GM18519 (cell line): ENCODE results near the gene DIAPH3.

Source experiments
- ATAC-seq: cut with Tn5 transposase; IDR thresholded peaks from one replicate; pipeline ENCODE4 v1.9.1; 2021; ENCODE audit warnings: mild to moderate bottlenecking, moderate library complexity; ENCODE audit not compliant: unreplicated experiment, low FRiP score

DIAPH3 gene

DNA sequence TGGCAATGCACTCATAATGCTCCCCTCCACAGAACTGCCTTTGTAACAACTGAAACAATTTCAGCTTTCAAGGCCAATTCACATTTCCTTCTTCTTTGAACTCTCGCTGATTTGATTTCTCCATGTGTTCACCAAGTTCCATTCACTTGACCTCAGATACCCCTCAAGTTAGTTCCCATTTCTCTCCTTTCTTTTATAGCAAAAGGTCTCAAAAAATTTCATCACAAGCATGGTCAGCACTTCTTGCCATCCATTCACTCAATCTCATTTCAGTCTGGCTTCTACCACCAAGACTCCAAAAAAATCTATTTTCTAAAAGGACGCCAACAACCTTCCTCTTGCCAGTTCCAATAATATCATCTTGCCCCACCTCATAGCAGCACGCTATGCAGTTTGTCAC, 135.7 kb downstream of the DIAPH3 start:
- no peak for ATAC-seq

DNA sequence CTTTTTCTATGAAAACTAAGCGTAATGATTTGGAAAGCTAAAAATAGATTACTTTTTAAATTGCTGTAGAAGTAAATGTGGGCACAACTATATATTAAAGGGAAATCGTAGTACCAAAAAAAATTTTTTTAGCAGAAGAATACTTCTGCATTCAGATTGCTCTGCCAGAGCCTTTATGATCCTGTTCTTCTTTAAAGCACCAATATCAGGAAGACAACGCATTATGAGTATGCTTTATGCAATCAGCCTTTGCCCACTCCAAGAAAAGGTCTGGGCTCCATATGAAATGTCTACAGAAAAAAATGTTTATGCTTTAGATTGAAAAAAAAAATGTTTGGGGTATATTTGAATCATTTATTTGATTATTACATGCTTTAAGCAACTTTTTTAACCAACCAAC, 137.4 kb downstream of the DIAPH3 start:
- no peak for ATAC-seq

DNA sequence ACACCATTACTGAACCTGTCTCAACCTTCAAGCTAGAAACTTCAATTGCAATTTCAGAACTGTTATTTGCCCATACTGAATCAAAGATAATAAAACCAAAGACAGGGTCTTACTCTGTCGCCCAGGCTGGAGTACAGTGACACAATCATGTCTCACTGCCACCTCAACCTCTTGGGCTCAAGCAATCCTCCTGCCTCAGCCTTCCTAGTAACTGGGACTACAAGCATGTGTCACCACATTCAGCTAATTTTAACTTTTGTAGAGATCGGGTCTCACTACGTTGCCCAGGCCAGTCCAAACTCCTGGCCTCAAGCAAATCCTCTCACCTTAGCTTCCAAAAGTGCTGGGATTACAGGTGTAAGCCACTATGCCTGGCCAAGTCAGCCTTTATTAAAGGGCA, 143.4 kb downstream of the DIAPH3 start:
- no peak for ATAC-seq

- peak; percentile 85 for ATAC-seq
Measured at GRCh38 chr13:60019119-60019993, 144.4 kb downstream of the DIAPH3 start.

DNA sequence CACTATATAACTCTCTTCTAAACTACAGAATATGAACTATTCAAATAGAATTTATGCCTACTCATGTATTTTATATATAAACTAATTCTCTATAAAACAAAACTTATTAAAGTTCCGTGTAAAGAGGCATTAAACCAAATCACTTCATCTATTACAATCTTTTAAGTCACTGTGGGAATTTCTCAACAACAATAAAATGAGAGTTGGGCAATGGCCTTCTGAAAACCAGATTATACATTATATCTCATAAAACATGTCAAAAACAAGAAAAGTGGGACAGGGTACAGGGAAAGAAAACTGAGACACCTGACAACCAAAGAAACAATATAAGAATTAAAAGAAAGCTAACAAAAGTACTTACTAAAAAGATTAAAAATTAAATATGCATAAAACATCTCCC, 145.2 kb downstream of the DIAPH3 start:
- no peak for ATAC-seq

GRCh38 chr13:60016229-60016628, 147.5 kb downstream of the DIAPH3 start:
- ATAC-seq = no peak

DNA sequence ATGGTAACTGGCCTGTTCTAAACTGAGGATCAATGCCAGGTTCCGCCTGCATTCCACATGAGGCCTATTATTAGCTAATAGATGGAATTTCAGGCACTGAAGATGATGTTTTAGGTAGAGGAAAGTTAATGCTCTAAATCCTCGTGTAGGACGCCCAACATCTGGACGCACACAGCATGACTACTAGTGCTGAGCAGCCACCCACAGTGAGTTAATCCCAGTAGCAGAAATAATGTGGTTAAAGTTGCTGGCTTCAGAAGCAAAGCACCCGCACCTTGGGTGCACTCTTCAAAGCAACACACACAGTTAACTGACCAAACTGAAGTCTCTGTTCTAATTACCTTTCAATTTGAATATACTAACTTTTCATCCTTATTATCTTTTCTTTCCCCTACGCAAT, 150.6 kb downstream of the DIAPH3 start:
- ATAC-seq = no peak

GRCh38 chr13:60012488-60012887, 151.2 kb downstream of the DIAPH3 start:
- no peak for ATAC-seq

- no peak for ATAC-seq
Measured at GRCh38 chr13:60009300-60010253, 154.2 kb downstream of the DIAPH3 start.

GRCh38 chr13:60001889-60002288, 161.8 kb downstream of the DIAPH3 start:
- ATAC-seq = no peak

- no peak for ATAC-seq
Measured at GRCh38 chr13:60000976-60001375, 162.8 kb downstream of the DIAPH3 start.

DNA sequence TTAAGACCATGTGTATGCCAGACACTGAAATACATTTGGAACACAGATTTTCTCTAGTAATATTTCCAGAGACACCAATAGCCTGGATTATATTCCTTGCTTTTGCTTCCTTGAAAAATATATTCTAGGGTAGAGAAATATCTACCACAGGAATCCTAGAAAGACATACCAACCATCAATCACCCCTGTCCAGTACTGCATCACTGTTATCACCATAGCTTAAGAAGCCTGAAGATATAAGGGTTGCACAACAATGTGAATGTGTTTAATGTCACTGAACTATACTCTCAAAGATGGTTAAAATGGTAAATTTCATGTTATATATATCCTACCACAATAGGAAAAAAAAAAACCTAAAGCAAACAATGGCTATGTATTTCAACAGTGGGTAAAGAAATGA, 163.6 kb downstream of the DIAPH3 start:
- ATAC-seq = no peak

DNA sequence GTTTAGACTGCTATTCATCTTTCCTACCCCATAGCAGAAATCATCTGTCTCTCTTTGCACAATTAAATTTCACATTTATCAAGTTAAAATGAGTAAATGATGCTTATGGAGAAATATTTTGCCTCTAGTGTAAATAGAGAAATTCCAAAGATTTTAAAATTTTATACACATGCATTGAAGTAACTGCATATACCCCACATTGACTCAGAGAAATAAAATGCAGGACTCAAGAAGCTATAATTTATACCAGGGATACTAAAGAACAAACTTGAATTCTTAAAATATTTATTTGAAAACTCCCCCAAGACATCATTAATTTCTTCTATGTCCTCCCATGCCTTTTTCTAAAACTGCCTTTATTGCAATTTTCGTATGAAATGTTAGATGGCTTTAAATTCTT, 165.8 kb downstream of the DIAPH3 start:
- no peak for ATAC-seq

- ATAC-seq = no peak
Measured at GRCh38 chr13:59996461-59996980, 167.2 kb downstream of the DIAPH3 start.

GRCh38 chr13:59991395-59991794, 172.3 kb downstream of the DIAPH3 start:
- ATAC-seq = no peak

- ATAC-seq = no peak
Measured at GRCh38 chr13:59982631-59983382, 180.9 kb downstream of the DIAPH3 start.

- no peak for ATAC-seq
Measured at GRCh38 chr13:59979589-59979988, 184.1 kb downstream of the DIAPH3 start.

- ATAC-seq = no peak
Measured at GRCh38 chr13:59978862-59979261, 184.9 kb downstream of the DIAPH3 start.

DNA sequence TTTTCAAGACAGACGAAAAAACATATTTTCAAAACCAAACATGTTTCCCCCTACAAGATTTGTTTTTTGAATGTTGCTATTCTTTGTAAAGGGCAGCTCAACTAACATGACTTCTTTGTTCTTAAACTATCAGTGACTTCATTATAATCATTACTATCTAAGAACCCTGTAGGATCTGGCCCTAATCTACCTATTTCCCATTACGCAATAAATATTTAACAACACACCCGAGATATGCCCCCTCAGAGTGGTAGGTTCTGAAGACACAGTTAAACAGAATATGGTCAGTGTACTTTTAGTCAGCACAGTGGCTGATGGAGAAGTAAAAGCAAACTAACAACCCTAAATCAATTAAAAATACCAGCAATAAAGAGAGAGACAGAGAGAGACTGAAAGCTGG, 186.9 kb downstream of the DIAPH3 start:
- ATAC-seq = no peak

GRCh38 chr13:59975807-59976435, 187.8 kb downstream of the DIAPH3 start:
- ATAC-seq = no peak
